H9 (cell line): ENCODE data around the gene LITAFD. TPM values are rescaled to one million over a fixed set of nuclear protein-coding genes. Genes with fewer than 3 reads are reported as not detected.

Experiments used
- DNase-seq: peaks from one replicate; pipeline ENCODE4 v3.0.0-alpha.2; 2017
- H2AFZ ChIP-seq: one replicate; pipeline ENCODE4 v1.6.1; 2013; ENCODE audit warnings: mild to moderate bottlenecking, low read length, control low read depth, moderate library complexity
- H2AK5ac ChIP-seq: 2 replicates; pipeline ENCODE4 v1.6.1; 2013; ENCODE audit warnings: low read length, control low read depth, mixed read lengths; ENCODE audit not compliant: insufficient read length
- H2BK120ac ChIP-seq: one replicate; pipeline ENCODE4 v1.6.1; 2013; ENCODE audit warnings: low read depth, mild to moderate bottlenecking, low read length, control low read depth, inconsistent platforms; ENCODE audit not compliant: poor library complexity, severe bottlenecking
- H2BK12ac ChIP-seq: 2 replicates; pipeline ENCODE4 v1.6.1; 2013; ENCODE audit warnings: low read length, control low read depth, mixed read lengths, low read depth; ENCODE audit not compliant: insufficient read length
- H2BK15ac ChIP-seq: 2 replicates; pipeline ENCODE4 v1.6.1; 2013; ENCODE audit warnings: low read depth, low read length, control low read depth
- H2BK20ac ChIP-seq: one replicate; pipeline ENCODE4 v1.6.1; 2013; ENCODE audit warnings: low read depth, mild to moderate bottlenecking, low read length, control low read depth, inconsistent platforms; ENCODE audit not compliant: poor library complexity, severe bottlenecking
- H2BK5ac ChIP-seq: 2 replicates; pipeline ENCODE4 v1.6.1; 2013; ENCODE audit warnings: low read length, control low read depth, mixed read lengths; ENCODE audit not compliant: insufficient read length
- H3K14ac ChIP-seq: 2 replicates; pipeline ENCODE4 v1.6.1; 2013; ENCODE audit warnings: low read length, control low read depth; ENCODE audit not compliant: insufficient read depth
- H3K18ac ChIP-seq: 2 replicates; pipeline ENCODE4 v1.6.1; 2013; ENCODE audit warnings: low read depth, mild to moderate bottlenecking, mixed read lengths, low read length, control low read depth; ENCODE audit not compliant: insufficient read length
- H3K23ac ChIP-seq: 2 replicates; pipeline ENCODE4 v1.6.1; 2013; ENCODE audit warnings: low read length, control low read depth, mixed read lengths, low read depth; ENCODE audit not compliant: insufficient read length
- H3K23me2 ChIP-seq: 2 replicates; pipeline ENCODE4 v1.6.1; 2013; ENCODE audit warnings: low read depth, mild to moderate bottlenecking, mixed read lengths, low read length, control low read depth; ENCODE audit not compliant: insufficient read length, poor library complexity, severe bottlenecking
- H3K27ac ChIP-seq: 2 replicates; pipeline ENCODE4 v1.5.1; 2013; ENCODE audit warnings: low read length, control low read depth, mixed read lengths, low read depth; ENCODE audit not compliant: insufficient read length
- H3K27me3 ChIP-seq: 2 replicates; pipeline ENCODE4 v1.6.1; 2013; ENCODE audit warnings: low read length, control low read depth, inconsistent platforms; ENCODE audit not compliant: insufficient read depth
- H3K4ac ChIP-seq: 2 replicates; pipeline ENCODE4 v1.6.1; 2013; ENCODE audit warnings: low read depth, mild to moderate bottlenecking, control low read depth, inconsistent platforms, low read length, moderate library complexity
- H3K4me1 ChIP-seq: 2 replicates; pipeline ENCODE4 v1.6.1; 2013; ENCODE audit warnings: low read length, control low read depth, inconsistent platforms; ENCODE audit not compliant: insufficient read depth
- H3K4me2 ChIP-seq: 2 replicates; pipeline ENCODE4 v1.6.1; 2013; ENCODE audit warnings: low read length, control low read depth, mixed read lengths; ENCODE audit not compliant: insufficient read length, insufficient read depth
- H3K56ac ChIP-seq: 2 replicates; pipeline ENCODE4 v1.6.1; 2013; ENCODE audit warnings: low read depth, mild to moderate bottlenecking, mixed read lengths, low read length, control low read depth; ENCODE audit not compliant: insufficient read length
- H3K79me1 ChIP-seq: 2 replicates; pipeline ENCODE4 v1.6.1; 2013; ENCODE audit warnings: low read depth, mild to moderate bottlenecking, moderate library complexity, low read length, control low read depth, inconsistent platforms; ENCODE audit not compliant: insufficient read depth, poor library complexity, severe bottlenecking
- H3K79me2 ChIP-seq: 2 replicates; pipeline ENCODE4 v1.6.1; 2013; ENCODE audit warnings: low read length, control low read depth, inconsistent platforms; ENCODE audit not compliant: insufficient read depth
- H3K9ac ChIP-seq: 2 replicates; pipeline ENCODE4 v1.6.1; 2013; ENCODE audit warnings: low read length, control low read depth, mixed read lengths; ENCODE audit not compliant: insufficient read length; ENCODE audit errors: extremely low read depth
- H3K9me3 ChIP-seq: one replicate; pipeline ENCODE4 v1.6.1; 2013; ENCODE audit warnings: low read depth, low read length, inconsistent platforms; ENCODE audit not compliant: control insufficient read depth
- H3T11ph ChIP-seq: one replicate; pipeline ENCODE4 v1.6.1; 2013; ENCODE audit warnings: mild to moderate bottlenecking, low read length, control low read depth, inconsistent platforms
- H4K20me1 ChIP-seq: one replicate; pipeline ENCODE4 v1.6.1; 2013; ENCODE audit not compliant: control insufficient read depth, insufficient read length, insufficient read depth
- H4K5ac ChIP-seq: 2 replicates; pipeline ENCODE4 v1.6.1; 2013; ENCODE audit warnings: low read depth, mild to moderate bottlenecking, mixed read lengths, low read length, control low read depth; ENCODE audit not compliant: insufficient read length
- H4K8ac ChIP-seq: replicated peaks from 2 replicates; pipeline ENCODE4 v1.6.1; 2013; ENCODE audit warnings: low read length, control low read depth, mixed read lengths, low read depth; ENCODE audit not compliant: insufficient read length
- H4K91ac ChIP-seq: 2 replicates; pipeline ENCODE4 v1.6.1; 2013; ENCODE audit warnings: low read depth, mild to moderate bottlenecking, moderate library complexity, mixed read lengths, low read length, control low read depth; ENCODE audit not compliant: insufficient read length
- H3K27ac Mint-ChIP-seq, 3 experiments: 2 replicates in 2 of 3; 3 replicates in 1 of 3; pipeline ENCODE4 v1.8.0; 2020 to 2021; ENCODE audit warnings: mixed read lengths in 3 of 3, mild to moderate bottlenecking in 1 of 3, moderate library complexity in 1 of 3
- H3K27me3 Mint-ChIP-seq: 2 replicates; pipeline ENCODE4 v1.8.0; 2021; ENCODE audit warnings: low read depth, mild to moderate bottlenecking, moderate library complexity, mixed read lengths
- H3K36me3 Mint-ChIP-seq, 3 experiments: 2 replicates in 2 of 3; 3 replicates in 1 of 3; pipeline ENCODE4 v1.8.0; 2020 to 2021; ENCODE audit warnings: low read depth in 3 of 3, mixed read lengths in 3 of 3; ENCODE audit not compliant: insufficient read depth in 1 of 3
- H3K4me1 Mint-ChIP-seq, 2 experiments: 2 replicates each; pipeline ENCODE4 v1.8.0; 2020; ENCODE audit warnings: mixed read lengths in 2 of 2
- H3K4me3 Mint-ChIP-seq, 2 experiments: 2 replicates in 1 of 2; 3 replicates in 1 of 2; pipeline ENCODE4 v1.8.0; 2020 to 2021; ENCODE audit warnings: mild to moderate bottlenecking in 2 of 2, mixed read lengths in 2 of 2, moderate library complexity in 1 of 2
- H3K9me3 Mint-ChIP-seq, 2 experiments: 2 replicates in 1 of 2; 3 replicates in 1 of 2; pipeline ENCODE4 v1.8.0; 2020; ENCODE audit warnings: mild to moderate bottlenecking in 2 of 2, mixed read lengths in 2 of 2, moderate library complexity in 1 of 2
- CTCF ChIP-seq: fragments of 200-600 bp; sonication (generic); conservative IDR thresholded peaks from 3 replicates; pipeline ENCODE4 v1.8.0; 2021; ENCODE audit warnings: antibody characterized with exemption, mild to moderate bottlenecking
- WGBS: extraction: QIAGEN DNeasy Blood & Tissue Kit; methylation state at CpG from one replicate; pipeline ENCODE4 v1.1.7; 2013; ENCODE audit warnings: missing lambda C conversion rate, low lambda C conversion rate, mixed read lengths; ENCODE audit not compliant: insufficient read length; ENCODE audit errors: extremely low coverage; 5-methylcytosine and 5-hydroxymethylcytosine counted together
- total RNA-seq: library from RNA; stranded (reverse); gene quantifications from 2 replicates; pipeline ENCODE4 v1.2.1, GENCODE V29; 2021

LITAFD gene
- total RNA-seq, 1 experiment from 2014 or later, result not detected

- no peaks in the 10 kb centered on the region for H3K23me2 ChIP-seq
- H2BK15ac ChIP-seq, result no peak overlapping the region
- H3K56ac ChIP-seq, result no peak overlapping the region
- no peak overlapping the region for H2BK12ac ChIP-seq
- no peaks in the 10 kb centered on the region for H3K27me3 ChIP-seq
- no peak overlapping the region for H3K9ac ChIP-seq
- no peak overlapping the region for H3K18ac ChIP-seq
- no peak overlapping the region for H2BK20ac ChIP-seq
- no peaks in the 10 kb centered on the region for H3K27me3 Mint-ChIP-seq
- H2AFZ ChIP-seq, result no peak overlapping the region
- no peak overlapping the region for H3K4ac ChIP-seq
- no peak overlapping the region for H2BK5ac ChIP-seq
- no peak for TF ChIP-seq CTCF
- peak overlapping the region in 2 of 3 experiments; percentile 81 to 86; a peak in 4 of 7 replicates for H3K27ac Mint-ChIP-seq
- no peak overlapping the region for H3K4me3 Mint-ChIP-seq
- H3K79me2 ChIP-seq, result no peaks in the 10 kb centered on the region; the same call in 1 of the 2 replicates
- no peak overlapping the region for H3K23ac ChIP-seq
- no peak overlapping the region for H3K27ac ChIP-seq
- no peak overlapping the region for H2BK120ac ChIP-seq
- no peak overlapping the region for H4K5ac ChIP-seq
- H3K36me3 Mint-ChIP-seq, result peaks cover 56 to 87% (median 74%) of the 10 kb centered on the region in 3 experiments; a peak in 6 of 7 replicates
- H3K9me3 ChIP-seq, result no peaks in the 10 kb centered on the region
- H3K4me1 Mint-ChIP-seq, result peaks cover 16 to 20% of the 10 kb centered on the region in 2 experiments
- no peak overlapping the region for H3T11ph ChIP-seq
- no peak overlapping the region for H2AK5ac ChIP-seq
- no peak overlapping the region for H3K14ac ChIP-seq
- no peaks in the 10 kb centered on the region for H3K4me1 ChIP-seq
- no peak overlapping the region for H3K4me2 ChIP-seq
- no peak for DNase-seq
- no peak overlapping the region for H4K91ac ChIP-seq
- H4K20me1 ChIP-seq, result no peaks in the 10 kb centered on the region
- no peak overlapping the region for H4K8ac ChIP-seq
- no peaks in the 10 kb centered on the region for H3K9me3 Mint-ChIP-seq
- WGBS, result no CpG with 5 or more reads among the region's 8 CpGs
- H3K79me1 ChIP-seq, result peaks cover 5% of the 10 kb centered on the region
These were observed 26.8 kb downstream of the LITAFD start for GRCh38 chr16:8908810-8909468.
